WTC11 (cell line): ENCODE results near the gene GHR. TPM values are rescaled to one million over a fixed set of nuclear protein-coding genes. Genes with fewer than 3 reads are reported as not detected.

Source experiments
- ATAC-seq: fragments of 200-7000 bp; cut with Tn5 transposase; 2 replicates; pipeline ENCODE4 v1.10.0; 2021; ENCODE audit warnings: mild to moderate bottlenecking, moderate library complexity
- CTCF ChIA-PET: fragments of 300-600 bp; sonication (Branson Sonifier 250); formaldehyde crosslinking; loops from one replicate; lab custom pipeline; 2021; ENCODE audit warnings: antibody characterized with exemption; lab: Charles Lee
- POLR2A ChIA-PET: fragments of 350-600 bp; sonication (Branson Sonifier 250); formaldehyde crosslinking; loops from one replicate; lab custom pipeline; 2021; ENCODE audit warnings: antibody characterized with exemption; lab: Charles Lee
- DNase-seq: peaks from one replicate; pipeline ENCODE4 v3.0.0; 2021; ENCODE audit warnings: low spot score
- H3K27ac Mint-ChIP-seq: 2 replicates; pipeline ENCODE4 v1.8.0; 2021; ENCODE audit warnings: mixed read lengths
- H3K27me3 Mint-ChIP-seq: 2 replicates; pipeline ENCODE4 v1.8.0; 2021; ENCODE audit warnings: low read depth, mild to moderate bottlenecking, moderate library complexity, mixed read lengths
- H3K36me3 Mint-ChIP-seq: 2 replicates; pipeline ENCODE4 v1.8.0; 2021; ENCODE audit warnings: mixed read lengths
- H3K4me1 Mint-ChIP-seq: 2 replicates; pipeline ENCODE4 v1.8.0; 2022; ENCODE audit warnings: mixed read lengths
- H3K4me3 Mint-ChIP-seq: 2 replicates; pipeline ENCODE4 v1.8.0; 2021; ENCODE audit warnings: mild to moderate bottlenecking, moderate library complexity, mixed read lengths
- H3K9me3 Mint-ChIP-seq: 2 replicates; pipeline ENCODE4 v1.8.0; 2021; ENCODE audit warnings: mixed read lengths
- ARID4B ChIP-seq: sonication (generic); formaldehyde crosslinking; IDR thresholded peaks from 2 replicates; pipeline ENCODE4 v1.8.0; 2023; ENCODE audit warnings: missing genetic modification reagents, mild to moderate bottlenecking, borderline replicate concordance
- ATF2 ChIP-seq: sonication (generic); formaldehyde crosslinking; IDR thresholded peaks from 2 replicates; pipeline ENCODE4 v1.8.1; 2022; ENCODE audit warnings: low read depth, missing genetic modification reagents, borderline replicate concordance
- E2F4 ChIP-seq: sonication (generic); formaldehyde crosslinking; IDR thresholded peaks from 2 replicates; pipeline ENCODE4 v1.8.1; 2022; ENCODE audit warnings: low read depth, mild to moderate bottlenecking, moderate library complexity, missing genetic modification reagents, borderline replicate concordance
- EMX1 ChIP-seq: fragments of 250-450 bp; sonication (Bioruptor Pico); IDR thresholded peaks from 2 replicates; pipeline ENCODE4 v1.8.0; 2021; ENCODE audit warnings: mild to moderate bottlenecking
- ESRRA ChIP-seq: sonication (generic); formaldehyde crosslinking; IDR thresholded peaks from 2 replicates; pipeline ENCODE4 v1.8.1; 2022; ENCODE audit warnings: mild to moderate bottlenecking, missing genetic modification reagents, borderline replicate concordance
- GTF2I ChIP-seq: fragments of 250-450 bp; sonication (Bioruptor Pico); conservative IDR thresholded peaks from 2 replicates; pipeline ENCODE4 v1.4.0; 2021; ENCODE audit warnings: mild to moderate bottlenecking
- NFYB ChIP-seq: sonication (generic); formaldehyde crosslinking; conservative IDR thresholded peaks from 2 replicates; pipeline ENCODE4 v1.8.0; 2022; ENCODE audit warnings: low read depth, missing genetic modification reagents
- SMAD4 ChIP-seq: sonication (generic); formaldehyde crosslinking; IDR thresholded peaks from 2 replicates; pipeline ENCODE4 v1.8.0; 2022; ENCODE audit warnings: mild to moderate bottlenecking, missing genetic modification reagents
- SOX15 ChIP-seq: fragments of 250-450 bp; sonication (Bioruptor Pico); IDR thresholded peaks from 2 replicates; pipeline ENCODE4 v1.9.0; 2021; ENCODE audit warnings: mild to moderate bottlenecking
- SP1 ChIP-seq: sonication (generic); formaldehyde crosslinking; conservative IDR thresholded peaks from 2 replicates; pipeline ENCODE4 v1.8.1; 2022; ENCODE audit warnings: missing genetic modification reagents
- TEAD1 ChIP-seq: sonication (generic); formaldehyde crosslinking; IDR thresholded peaks from 2 replicates; pipeline ENCODE4 v1.8.0; 2022; ENCODE audit warnings: mild to moderate bottlenecking, missing genetic modification reagents
- TEAD4 ChIP-seq: sonication (generic); formaldehyde crosslinking; IDR thresholded peaks from 2 replicates; pipeline ENCODE4 v1.8.0; 2022; ENCODE audit warnings: mild to moderate bottlenecking, missing genetic modification reagents
- ZMAT4 ChIP-seq: fragments of 250-450 bp; sonication (Bioruptor Pico); IDR thresholded peaks from 2 replicates; pipeline ENCODE4 v1.9.0; 2021; ENCODE audit warnings: mild to moderate bottlenecking
- ZNF232 ChIP-seq: sonication (generic); formaldehyde crosslinking; IDR thresholded peaks from 2 replicates; pipeline ENCODE4 v1.8.0; 2022; ENCODE audit warnings: mild to moderate bottlenecking, missing genetic modification reagents
- ZNF281 ChIP-seq: sonication (generic); formaldehyde crosslinking; IDR thresholded peaks from 2 replicates; pipeline ENCODE4 v1.8.0; 2023; ENCODE audit warnings: mild to moderate bottlenecking, missing genetic modification reagents
- ZNF512 ChIP-seq: sonication (generic); formaldehyde crosslinking; IDR thresholded peaks from 2 replicates; pipeline ENCODE4 v1.8.1; 2022; ENCODE audit warnings: missing genetic modification reagents, borderline replicate concordance
- total RNA-seq: library from RNA; stranded (reverse); gene quantifications from 3 replicates; pipeline ENCODE4 v1.2.3, GENCODE V29; 2021

Gene GHR
- total RNA-seq, 1 experiment from 2014 or later: 0.57 TPM

GRCh38 chr5:42569953-42570548 is 146.8 kb downstream of the GHR start:
- ChIA-PET POLR2A (no interaction called here), CTCF (no interaction called here)
- Mint-ChIP-seq H3K4me1 (peaks cover 5% of the 10 kb centered on the region; the same call in 1 of the 2 replicates), H3K27ac (no peak overlapping the region), H3K27me3 (no peaks in the 10 kb centered on the region), H3K36me3 (no peaks in the 10 kb centered on the region), H3K4me3 (no peak overlapping the region), H3K9me3 (no peaks in the 10 kb centered on the region)
- ATAC-seq: no peak
- no peak for DNase-seq
- no peak for TF ChIP-seq E2F4 (CRISPR knock-in tag)
- TF ChIP-seq GTF2I (CRISPR knock-in tag): no peak
- TF ChIP-seq ZMAT4: no peak
- no peak for TF ChIP-seq TEAD4 (CRISPR knock-in tag)
- no peak for TF ChIP-seq EMX1 (CRISPR knock-in tag)
- TF ChIP-seq ESRRA (CRISPR knock-in tag): no peak
- no peak for TF ChIP-seq ATF2 (CRISPR knock-in tag)
- TF ChIP-seq NFYB (CRISPR knock-in tag): no peak
- no peak for TF ChIP-seq SOX15 (CRISPR knock-in tag)
- TF ChIP-seq SMAD4 (CRISPR knock-in tag): no peak
- TF ChIP-seq SP1 (CRISPR knock-in tag): no peak
- no peak for TF ChIP-seq ZNF281 (CRISPR knock-in tag)
- TF ChIP-seq ZNF232: no peak
- TF ChIP-seq ZNF512 (CRISPR knock-in tag): no peak
- TF ChIP-seq ARID4B (CRISPR knock-in tag): no peak
- no peak for TF ChIP-seq TEAD1 (CRISPR knock-in tag)
